Activated naive CD4-positive, alpha-beta T cell treated with anti-CD3 and anti-CD28 coated beads, Interleukin-2, amount 50 U/mL, for 16 hours (primary cell): Measurements from ENCODE around the gene GORASP2.
A peak's percentile ranks its signal among the peaks of the same experiment; 100 is the strongest.

Experiments
- DNase-seq: peaks from one replicate; pipeline ENCODE4 v3.0.0-alpha.2; 2020

Gene GORASP2

DNA sequence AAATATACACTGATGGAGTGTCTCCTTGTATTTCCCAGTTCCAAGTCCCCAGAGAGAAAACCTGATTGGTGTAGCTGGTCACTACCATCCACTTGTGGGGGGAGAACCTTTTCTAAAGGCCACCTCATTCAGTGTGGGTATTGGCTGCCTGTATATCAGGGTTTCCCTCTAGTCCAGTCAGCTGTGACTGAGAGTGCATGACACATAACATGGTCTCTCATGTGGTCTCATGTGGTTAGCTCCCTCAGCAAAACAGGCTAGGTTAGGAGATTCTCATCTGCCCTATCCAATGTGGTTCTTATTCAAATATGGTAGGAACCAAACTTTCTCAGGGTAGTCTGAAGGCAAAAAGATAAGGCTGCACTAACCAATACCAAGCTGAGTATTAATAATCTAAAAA is 4.1 kb upstream of the GORASP2 start:
- no peak for DNase-seq

DNA sequence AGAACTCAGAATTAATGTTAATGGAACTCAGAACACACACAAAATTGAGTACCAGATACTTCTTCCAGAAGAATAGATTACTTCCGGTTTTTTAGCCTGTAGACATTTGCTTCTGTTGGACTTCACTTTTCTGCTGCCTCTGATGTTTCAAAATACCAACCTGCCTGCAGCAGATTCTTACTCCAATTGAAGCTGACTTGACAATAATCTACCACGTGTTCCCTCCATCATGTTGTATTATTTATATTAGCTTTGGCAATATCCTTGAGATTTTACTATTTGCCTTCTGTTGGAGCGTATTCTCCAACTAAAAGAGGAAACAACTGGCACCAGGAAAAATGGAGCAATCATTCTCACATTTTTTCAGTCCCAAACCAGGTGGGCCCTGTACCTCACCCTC is 3.1 kb upstream of the GORASP2 start:
- DNase-seq = no peak

DNA sequence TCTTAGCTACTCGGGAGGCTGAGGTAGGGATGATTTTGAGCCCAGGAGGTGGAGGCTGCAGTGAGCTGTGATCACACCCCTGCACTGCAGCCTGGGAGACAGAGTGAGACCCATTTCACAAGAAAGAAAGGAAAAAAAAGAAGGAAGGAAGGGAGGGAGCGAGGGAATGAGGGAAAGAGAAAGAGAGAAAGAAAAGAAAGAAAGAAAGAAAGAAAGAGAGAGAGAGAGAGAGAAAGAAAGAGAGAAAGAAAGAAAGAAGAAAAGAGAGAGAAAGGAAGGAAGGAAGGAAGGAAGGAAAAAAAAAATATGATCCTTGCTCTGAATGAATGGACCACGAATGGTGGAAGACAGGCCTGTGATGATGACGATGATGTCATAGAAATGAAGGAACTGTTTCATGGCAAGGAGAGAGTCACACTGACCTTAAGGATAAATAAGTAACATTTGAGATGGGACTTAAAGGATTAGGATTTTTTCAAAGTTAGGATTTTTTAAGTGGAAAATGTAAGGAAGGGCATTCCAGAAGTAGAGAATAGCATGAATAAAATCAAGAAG is 2.2 kb upstream of the GORASP2 start:
- DNase-seq = no peak

DNA sequence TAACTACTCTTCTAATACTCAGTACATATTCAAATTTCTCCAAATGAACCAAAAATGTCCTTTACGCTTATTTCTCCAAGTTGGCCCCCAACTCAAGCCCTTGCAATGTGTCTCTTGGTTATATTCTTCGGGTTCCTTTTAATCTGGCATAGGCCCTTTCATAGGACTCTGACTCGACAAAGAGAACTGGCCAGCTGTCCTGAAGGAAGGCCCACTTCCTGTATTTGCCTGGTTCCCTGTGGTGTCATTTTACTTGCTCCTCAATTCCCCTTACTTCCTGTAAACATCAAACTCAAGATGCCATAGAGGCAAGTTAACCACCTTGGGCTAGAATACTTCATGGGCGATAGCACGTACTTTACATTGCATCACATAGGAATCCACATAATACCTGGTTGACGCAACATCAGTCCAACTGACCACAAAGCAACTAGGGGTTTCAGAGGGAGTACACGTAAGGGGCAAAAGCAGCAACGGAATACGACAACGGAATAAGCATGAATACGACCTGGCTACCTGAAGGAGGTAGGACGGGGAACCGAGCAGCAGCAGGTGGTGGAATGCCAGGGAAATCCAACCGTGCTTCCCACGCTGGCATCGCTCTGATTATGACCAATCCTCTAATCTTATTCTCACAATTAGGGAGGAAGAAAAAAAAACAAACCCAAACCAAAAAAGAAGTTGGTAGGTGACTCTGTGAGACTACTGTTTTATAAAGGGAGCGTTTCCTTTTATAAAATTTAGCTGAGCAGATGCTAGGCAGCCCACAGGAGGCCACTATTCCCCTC is 823 bp upstream of the GORASP2 start:
- DNase-seq = no peak

DNA sequence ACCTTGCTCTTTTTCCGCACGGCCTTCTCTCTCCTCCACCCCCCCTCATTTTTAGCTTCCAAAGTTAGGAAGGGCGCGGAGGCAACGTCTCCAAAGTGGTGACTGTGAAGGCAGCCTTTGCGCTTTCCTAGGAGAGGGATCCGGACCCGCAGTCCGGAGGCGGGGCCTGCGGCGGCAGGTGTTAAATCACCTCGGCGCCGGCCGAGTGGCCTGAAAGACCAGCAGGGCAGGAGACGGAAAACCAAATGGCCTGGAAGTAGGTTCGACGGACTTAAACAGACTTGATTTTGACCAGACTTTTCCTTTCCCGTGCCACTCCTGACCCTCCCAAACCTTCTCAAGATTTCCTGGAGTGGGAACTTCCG is 615 bp downstream of the GORASP2 start:
- DNase-seq = peak; percentile 51

DNA sequence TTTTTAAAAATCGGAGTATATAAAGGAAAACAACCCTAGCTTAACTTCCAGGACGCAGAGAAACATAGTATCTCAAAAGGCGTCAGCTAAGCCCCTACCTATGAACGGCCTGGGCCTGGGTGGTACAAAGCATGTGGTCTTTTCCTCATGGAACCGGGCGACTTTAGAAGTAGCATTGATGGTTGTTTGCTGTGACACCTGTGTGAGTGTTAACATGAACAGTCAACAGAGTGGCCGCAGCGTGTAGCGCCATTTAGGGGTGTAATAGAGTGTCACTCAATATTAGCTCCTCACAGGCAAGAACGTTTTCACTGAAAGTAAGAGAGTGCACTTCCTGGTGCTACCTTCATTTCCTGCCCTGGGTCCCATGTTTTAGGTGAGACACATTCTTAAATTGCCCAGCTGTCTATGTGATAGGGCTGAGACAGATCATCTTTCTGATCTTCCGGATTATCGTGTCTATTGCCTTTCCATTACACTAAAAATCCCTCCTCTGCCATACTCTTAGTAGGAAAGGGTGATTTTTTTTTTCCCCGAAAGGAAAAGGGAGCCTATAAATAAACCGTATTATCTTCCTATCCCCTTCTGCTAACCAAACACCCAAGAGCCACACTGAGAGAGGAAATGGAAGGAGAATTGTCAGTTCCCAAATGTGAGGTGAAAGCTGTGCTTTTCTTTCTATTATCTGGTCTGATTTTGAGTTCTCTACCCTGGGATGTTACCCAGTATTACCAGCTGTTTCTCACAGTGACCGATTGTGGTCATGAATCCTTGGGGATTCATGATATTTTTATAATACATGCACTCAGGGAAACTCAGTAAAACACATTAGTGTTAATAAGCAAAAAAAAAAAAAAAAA is 1.3 kb downstream of the GORASP2 start:
- DNase-seq = peak; percentile 60

DNA sequence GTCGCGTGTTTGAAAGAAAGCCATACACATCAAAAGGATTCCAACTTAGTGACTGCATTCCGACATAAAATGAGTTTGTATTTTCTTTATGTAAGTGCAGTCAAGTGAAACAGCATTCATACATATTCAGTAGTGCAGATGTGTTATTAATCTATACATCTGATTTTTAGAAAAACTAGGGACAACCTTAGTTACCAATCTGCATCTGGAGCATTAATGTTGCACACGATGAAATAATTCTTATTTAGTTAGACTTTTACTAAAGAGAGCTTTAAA is 1.9 kb downstream of the GORASP2 start:
- no peak for DNase-seq

DNA sequence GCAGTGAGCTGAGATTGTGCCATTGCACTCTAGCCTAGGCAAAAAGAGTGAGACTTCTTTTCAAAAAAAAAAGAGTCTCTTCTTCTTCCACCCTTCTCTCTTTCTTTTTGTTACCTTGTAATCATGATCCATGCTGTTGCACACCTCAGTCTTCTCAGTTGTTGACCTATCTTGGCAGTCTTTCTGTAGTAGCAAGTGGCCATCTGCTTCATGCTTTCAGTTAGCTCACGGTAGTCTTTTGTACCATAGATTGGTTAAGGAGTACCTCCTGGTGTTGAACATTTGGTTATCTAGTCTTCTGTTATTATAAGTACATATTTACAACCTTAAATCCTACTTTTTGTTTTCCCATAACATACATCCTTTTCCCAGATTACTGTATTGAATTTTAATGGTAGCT is 3.1 kb downstream of the GORASP2 start:
- no peak for DNase-seq

DNA sequence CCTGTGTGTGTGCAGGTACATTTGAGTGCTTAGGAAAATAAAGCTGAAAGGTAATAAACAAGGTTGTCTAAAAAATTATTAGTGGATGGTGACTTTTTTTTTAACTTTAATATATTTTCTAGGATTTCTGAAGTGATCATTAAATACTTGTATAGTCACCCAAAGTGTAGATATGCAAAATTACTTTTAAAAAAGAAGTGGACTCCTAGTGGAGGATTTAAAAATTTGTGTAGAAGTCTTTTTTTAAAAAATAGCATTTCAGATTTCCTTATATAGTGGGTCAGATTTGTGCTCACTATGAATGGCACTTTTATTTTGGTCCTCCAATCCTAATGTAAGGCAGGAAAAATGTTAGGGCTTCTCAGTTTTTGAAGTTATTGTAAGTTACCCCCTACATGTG is 3.9 kb downstream of the GORASP2 start:
- DNase-seq = no peak

DNA sequence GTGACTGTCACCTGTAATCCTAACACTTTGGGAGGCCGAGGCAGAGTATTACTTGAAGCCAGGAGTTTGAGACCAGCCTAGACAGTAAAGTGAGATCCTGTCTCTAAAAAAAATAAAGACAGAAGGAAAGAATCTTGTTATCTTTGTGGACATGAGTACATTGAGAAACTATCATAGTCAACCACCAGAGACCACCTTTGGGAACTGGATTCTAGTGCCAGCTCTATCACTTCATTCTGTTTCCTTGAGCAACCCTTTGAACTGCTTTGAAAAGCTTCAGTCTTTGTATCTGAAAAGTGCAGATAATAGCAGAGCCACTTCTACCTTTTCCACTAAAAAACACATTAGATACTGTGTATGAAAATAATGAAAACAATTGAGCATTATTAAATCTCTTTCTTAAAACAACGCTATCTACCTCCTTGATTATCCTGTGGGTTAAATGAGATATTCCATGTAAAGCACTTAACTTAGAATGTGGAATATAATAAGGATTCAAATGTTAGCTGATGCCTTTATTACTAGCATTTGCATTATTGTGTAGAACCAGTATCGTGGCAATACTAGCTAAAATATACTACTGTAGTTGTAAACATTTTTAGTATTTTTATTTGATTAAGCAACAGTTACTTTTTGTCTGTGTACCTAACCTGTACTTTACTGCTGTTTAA is 8.8 kb downstream of the GORASP2 start:
- DNase-seq = no peak

DNA sequence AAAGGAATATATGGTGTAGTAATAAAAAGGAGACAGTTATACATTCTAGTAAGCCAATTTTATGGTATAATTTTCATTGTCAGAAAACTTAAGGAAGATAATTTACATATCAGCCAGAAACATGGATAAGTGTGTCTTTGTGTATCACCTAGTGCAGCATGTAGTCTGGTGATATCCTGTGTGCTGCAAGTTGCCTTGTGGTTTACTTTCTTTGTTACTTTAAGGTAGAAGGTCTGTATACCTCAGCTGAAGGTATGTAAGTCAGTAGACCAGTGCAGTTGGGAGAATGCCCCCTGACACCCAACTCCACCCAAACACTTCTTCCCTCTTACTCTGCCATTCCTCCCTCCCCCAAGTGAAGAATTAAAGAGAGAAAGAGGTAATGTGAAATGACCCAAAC is 11.0 kb downstream of the GORASP2 start:
- no peak for DNase-seq

DNA sequence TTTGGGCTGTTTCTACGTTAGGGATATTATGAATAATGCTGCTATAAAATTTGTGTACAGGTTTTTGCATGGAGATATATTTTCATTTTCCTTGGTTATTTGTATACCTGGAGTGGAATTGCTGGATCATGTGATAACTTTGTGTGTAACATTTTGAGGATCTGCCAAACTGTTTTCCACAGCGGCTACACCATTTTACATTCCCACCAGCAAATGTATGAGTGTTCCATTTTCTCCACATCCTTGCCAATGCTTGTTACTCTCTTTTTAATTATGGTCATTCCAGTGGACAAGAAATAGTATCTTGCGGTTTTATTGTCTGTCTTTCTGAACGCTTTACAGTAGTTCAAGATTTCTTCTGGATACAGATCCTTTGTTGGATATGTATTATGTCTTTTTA is 13.6 kb downstream of the GORASP2 start:
- DNase-seq = no peak

DNA sequence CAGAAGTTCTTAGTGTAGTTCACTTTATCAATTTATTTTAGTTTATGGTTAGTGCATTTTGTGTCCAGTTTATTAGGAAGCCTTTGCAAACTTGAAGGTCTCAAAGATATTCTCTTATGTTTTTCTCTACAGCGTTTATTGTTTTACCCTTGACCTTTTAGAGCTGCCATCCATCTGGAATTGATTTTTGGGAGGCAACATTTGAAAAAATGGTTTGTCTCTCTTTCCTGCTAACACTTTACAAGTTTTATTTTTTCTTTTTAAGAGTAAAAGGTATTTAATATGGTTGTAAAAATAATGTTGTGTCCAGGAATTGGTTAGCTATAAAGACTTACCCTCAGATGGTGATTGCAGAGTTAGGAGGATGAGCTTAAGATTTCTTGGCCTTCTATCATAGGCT is 14.0 kb downstream of the GORASP2 start:
- no peak for DNase-seq

DNA sequence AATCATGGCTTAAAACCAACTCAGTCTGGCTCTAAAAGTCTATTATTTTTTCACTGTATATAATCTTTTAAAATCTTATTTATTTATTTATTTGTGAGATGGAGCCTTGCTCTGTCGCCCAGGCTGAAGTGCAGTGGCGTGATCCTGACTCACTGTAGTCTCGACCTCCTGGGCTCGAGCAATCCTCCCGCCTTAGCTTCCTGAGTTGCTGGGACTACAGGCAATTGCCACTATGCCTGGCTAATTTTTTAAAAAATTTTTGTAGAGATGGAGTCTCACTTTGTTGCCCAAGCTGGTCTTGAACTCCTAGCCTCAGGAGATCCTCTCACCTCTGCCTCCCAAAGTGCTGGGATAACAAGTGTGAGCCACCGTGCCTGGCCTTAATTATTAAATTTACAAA is 14.5 kb downstream of the GORASP2 start:
- no peak for DNase-seq

DNA sequence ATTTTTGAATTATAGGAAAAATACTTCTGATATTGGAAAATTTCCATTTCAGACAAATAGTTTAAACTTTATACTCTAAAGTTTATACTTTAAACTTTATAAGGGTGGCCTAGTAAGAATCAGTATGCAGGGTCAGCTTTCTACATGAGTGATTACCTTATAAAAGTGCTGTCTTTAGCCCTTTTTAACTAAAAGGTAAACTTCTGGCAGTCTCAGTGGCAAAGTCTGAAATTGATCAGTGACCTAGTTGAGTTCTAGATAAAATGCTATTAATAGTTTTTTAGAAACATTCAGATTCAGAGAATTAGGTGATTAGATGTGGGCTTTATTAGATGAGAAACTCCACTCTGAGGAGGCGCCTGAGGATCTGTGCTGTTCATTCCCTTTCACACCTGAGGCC is 15.5 kb downstream of the GORASP2 start:
- DNase-seq = no peak

DNA sequence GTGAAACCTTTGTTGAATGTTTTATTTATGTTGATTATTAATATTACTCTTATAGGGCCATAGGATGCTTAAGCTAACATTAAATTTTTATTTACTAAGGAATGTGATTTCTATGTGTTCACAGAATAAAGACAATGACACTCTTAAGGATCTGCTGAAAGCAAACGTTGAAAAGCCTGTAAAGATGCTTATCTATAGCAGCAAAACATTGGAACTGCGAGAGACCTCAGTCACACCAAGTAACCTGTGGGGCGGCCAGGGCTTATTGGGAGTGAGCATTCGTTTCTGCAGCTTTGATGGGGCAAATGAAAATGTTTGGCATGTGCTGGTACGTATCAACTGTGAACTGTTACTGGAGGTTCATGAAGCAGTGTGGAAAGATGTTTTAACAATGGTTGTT is 20.4 kb downstream of the GORASP2 start:
- DNase-seq = no peak

DNA sequence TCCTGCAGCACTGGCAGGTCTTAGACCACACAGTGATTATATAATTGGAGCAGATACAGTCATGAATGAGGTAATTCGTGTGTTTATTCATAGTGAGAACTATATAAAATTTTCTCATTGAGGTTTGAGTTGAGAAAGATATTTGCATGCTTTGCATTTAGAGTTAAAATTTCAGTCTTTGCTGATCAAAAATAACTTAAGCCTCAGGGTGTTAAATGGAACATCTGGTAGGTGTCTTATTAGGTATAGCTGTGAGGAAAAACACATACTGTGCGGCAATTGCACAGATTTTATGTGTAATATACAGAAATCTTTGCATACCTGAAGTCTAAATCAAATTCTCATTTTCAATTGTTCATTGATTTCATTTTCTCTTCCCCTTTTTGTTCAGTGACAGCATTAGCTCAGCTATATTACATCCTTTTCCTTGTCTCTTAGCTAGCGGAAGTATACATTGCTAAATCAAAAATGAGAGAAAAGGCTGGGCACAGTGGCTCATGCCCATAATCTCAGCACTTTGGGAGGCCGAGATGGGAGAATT is 21.2 kb downstream of the GORASP2 start:
- no peak for DNase-seq

DNA sequence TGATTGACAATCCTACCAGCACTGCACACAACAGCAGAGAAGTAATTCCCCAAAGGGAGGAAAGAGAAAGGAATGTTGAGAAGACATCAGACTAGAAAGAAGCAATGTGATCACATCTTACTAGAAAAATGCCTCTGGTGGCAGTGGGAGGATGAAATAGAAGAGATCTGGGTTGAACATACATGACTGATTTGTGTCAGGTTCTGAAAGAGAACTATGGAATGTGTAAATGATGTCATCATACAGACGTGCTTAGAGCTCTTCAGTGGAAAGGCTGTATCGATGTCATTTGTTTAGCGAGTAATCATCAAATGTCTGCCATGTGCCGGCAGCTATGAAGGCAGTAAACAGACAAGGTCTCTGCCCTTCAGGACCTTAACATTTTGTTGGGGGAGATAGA is 24.9 kb downstream of the GORASP2 start:
- no peak for DNase-seq

DNA sequence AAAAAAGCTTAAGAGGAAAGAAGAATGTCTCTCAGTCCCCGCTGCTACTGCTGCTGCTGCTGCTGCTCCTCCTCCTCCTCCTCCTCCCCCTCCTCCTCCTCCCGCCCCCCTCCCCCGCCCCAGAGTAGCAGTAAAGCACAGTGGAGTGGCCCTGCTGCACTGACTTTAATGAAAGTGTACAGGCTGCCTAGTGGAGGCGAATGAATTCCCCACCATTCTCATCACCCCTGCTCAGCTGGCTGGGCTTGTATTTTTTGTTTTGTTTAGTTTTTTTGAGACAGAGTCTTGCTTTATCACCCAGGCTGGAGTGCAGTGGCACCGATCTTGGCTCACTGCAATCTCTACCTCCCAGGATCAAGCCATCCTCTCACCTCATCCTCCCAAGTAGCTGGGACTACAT is 34.3 kb downstream of the GORASP2 start:
- no peak for DNase-seq

DNA sequence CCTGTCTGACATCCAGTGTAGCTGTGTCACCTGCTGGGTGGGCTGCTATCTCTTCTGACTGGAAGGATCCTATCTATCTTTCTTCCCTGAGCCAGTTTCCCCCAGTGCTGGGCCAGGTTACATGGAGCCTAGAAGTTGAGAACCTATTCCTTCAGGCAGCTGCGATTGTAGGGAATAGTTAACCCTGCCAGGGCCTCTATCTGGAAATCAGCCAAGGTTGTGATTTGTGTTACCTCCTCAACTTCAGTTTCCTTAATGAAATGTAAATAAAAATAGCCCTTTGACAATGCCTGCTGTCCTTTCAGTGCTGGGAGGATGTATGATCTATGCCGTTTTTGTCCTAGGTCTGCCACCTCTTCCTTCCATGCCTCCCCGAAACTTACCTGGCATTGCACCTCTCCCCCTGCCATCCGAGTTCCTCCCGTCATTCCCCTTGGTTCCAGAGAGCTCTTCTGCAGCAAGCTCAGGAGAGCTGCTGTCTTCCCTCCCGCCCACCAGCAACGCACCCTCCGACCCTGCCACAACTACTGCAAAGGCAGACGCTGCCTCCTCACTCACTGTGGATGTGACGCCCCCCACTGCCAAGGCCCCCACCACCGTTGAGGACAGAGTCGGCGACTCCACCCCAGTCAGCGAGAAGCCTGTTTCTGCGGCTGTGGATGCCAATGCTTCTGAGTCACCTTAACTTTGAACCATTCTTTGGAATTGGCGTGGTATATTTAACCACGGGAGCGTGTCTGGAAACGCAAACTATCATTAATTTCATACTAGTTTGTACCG is 36.6 kb downstream of the GORASP2 start:
- DNase-seq = no peak

DNA sequence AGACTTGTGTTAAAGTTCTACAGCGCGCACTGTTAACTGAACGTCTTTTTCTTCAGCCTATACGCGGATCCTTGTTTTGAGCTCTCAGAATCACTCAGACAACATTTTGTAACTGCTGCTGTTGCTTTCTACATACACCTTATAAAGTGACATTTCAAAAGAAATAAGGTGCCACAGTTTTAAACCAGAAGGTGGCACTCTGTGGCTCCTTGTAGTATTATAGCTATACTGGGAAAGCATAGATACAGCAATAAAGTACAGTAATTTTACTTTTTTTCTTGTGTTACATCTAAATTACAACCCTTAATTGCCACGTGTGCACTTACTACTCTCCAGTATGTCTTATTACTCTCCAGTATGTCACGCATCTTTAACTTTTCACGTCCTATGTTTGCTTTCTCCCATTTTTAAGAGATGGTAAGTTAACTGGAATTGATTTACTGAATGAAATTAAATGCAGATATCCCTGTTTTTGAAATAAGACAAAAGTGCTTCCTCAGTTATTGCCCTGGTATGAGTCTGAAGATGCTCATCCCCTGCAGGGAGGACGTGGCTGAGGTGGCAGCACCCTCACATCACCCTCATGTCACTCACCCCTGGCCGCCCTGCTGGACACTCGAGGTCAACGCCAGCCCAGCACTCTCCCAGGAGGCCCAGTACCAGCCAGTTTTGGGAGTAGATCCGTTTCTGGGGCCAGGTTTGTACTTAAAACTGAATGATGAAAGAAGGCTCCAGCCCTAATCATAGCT is 37.8 kb downstream of the GORASP2 start:
- DNase-seq = no peak

DNA sequence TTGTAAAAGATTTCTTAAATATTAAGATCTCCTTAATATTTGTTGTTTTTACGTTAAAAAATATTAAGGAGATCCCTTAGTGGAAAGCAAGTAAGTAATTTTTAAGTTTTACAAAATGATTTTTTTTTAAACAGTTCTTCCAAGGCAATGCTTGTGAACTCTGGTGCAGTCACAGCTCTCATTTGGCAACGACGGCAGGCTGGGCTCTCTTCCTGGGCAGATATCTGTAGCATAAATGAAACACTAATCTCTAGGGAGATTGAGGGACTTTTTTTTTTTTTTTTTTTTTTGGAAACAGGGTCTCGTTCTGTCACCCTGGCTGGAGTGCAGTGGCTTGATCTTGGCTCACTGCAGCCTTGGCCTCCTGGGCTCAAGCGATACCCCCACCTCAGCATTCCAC is 38.5 kb downstream of the GORASP2 start:
- no peak for DNase-seq
